Right lobe of liver (tissue), 5 donors: ENCODE data around the gene STRAP. TPM values are rescaled to one million over a fixed set of nuclear protein-coding genes. Genes with fewer than 3 reads are reported as not detected.

Experiments used
- total RNA-seq, 6 experiments: library from RNA; depleted of rRNA in 2 of 6; stranded (reverse); fragments of >200 nt in 2 of 6; fragmentation: NEBNext Ultra II Directional in 3 of 6; extraction: Animal tissue kit (Norgen Biotek cat#: 25700) in 3 of 6; gene quantifications; one replicate each; pipeline versions ENCODE4 v1.1.0 to v1.2.4, GENCODE V29; 2016 to 2023
- donor health status: DM: no; HTN: no; CAD: no.
- donor health status: DM: no; HTN: no; CAD: no.
- donor health status: DM: no; HTN: yes; CAD: no.
- donor health status: DM: no; HTN: yes; CAD: no.

STRAP gene
- total RNA-seq, 6 experiments from 2014 or later: 41.3 to 53.5 (median 43.0) TPM

Other genes with a start within 250 kb of the STRAP start
- 10 to 100 TPM; 21.3 to 44.8 (median 28.2) TPM for gene EPS8, start 93.0 kb upstream of the STRAP start, total RNA-seq
- 10 to 100 TPM; 39.8 to 55.6 (median 49.1) TPM for gene DERA, start 28.9 kb downstream of the STRAP start, total RNA-seq